ENCODE results near the gene PHACTR3.

DNA sequence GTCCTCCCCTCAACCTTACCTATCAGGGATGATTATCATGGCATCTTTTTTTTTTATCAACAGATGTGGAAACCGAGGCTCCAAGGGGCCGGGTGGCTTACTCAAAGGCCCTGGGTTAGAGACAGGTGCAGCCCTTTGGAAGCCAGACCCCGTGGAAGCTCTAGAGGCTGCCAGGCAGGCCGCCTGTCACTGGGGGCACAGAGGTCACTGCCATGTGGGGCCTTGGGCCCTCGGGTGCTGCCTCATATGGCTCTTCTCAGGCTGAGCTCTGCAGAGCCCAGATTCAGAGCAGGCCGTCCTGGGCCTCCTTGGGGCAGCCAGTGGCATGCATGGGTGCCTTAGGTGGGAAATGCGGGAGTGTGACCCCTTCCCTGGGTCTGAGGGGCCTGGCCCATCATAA lies 136.3 kb downstream of the PHACTR3 start:
- TF ChIP-seq CTCF (IDR thresholded peaks at IDR 0.05): no peak
- no peak for TF ChIP-seq POLR2A (IDR thresholded peaks at IDR 0.05)
